Endothelial cell of umbilical vein (primary cell): Measurements from ENCODE around the gene GSTM4. TPM values are rescaled to one million over a fixed set of nuclear protein-coding genes. Genes with fewer than 3 reads are reported as not detected.

Experiments used
- BruUV-seq: library from RNA; stranded (reverse); fragments of 400-500 nt; replicated peaks from 2 replicates; lab custom pipeline; 2021; lab: Mats Ljungman, UMichigan
- CTCF ChIA-PET: fragments of 300-600, 350-600 bp; sonication (Branson Sonifier 250); formaldehyde crosslinking; loops from one replicate; lab custom pipeline; 2021; ENCODE audit warnings: antibody characterized with exemption, inconsistent platforms; lab: Charles Lee
- POLR2A ChIA-PET: fragments of 300-600, 350-600 bp; sonication (Branson Sonifier 250); formaldehyde crosslinking; loops from one replicate; lab custom pipeline; 2021; ENCODE audit warnings: antibody characterized with exemption, inconsistent platforms; lab: Charles Lee
- DNase-seq: peaks from one replicate; pipeline ENCODE4 v3.0.0-alpha.2; 2011; ENCODE audit warnings: low read depth, low spot score
- FAIRE-seq: peaks from 2 replicates; lab custom pipeline; 2011; peaks lifted over from hg19 to GRCh38; lab: Jason Lieb, UNC
- H2AFZ ChIP-seq: 2 replicates; pipeline ENCODE4 v1.6.0; 2012; ENCODE audit warnings: low read depth, low read length, control low read depth, inconsistent platforms
- H3K27ac ChIP-seq: 2 replicates; pipeline ENCODE4 v1.5.1; 2011; ENCODE audit warnings: low read depth, mild to moderate bottlenecking, control low read depth, low read length, moderate library complexity; ENCODE audit not compliant: insufficient read depth
- H3K27me3 ChIP-seq, 2 experiments: 2 replicates each; pipeline versions ENCODE4 v1.6.0 to v1.6.1; 2011; ENCODE audit warnings: low read length in 2 of 2, mixed read lengths in 1 of 2; ENCODE audit not compliant: control insufficient read depth in 2 of 2, insufficient read depth in 2 of 2
- H3K36me3 ChIP-seq, 2 experiments: 2 replicates in 1 of 2; 3 replicates in 1 of 2; pipeline ENCODE4 v1.5.1; 2011; ENCODE audit warnings: low read length in 2 of 2, mild to moderate bottlenecking in 1 of 2, moderate library complexity in 1 of 2; ENCODE audit not compliant: control insufficient read depth in 2 of 2, insufficient read depth in 2 of 2; ENCODE audit errors: extremely low read depth in 1 of 2
- H3K4me1 ChIP-seq: 3 replicates; pipeline ENCODE4 v1.5.1; 2011; ENCODE audit warnings: mild to moderate bottlenecking, low read length; ENCODE audit not compliant: control insufficient read depth, insufficient read depth; ENCODE audit errors: extremely low read depth
- H3K4me2 ChIP-seq: 2 replicates; pipeline ENCODE4 v1.6.1; 2011; ENCODE audit warnings: low read length, control low read depth, mixed read lengths; ENCODE audit not compliant: insufficient read depth
- H3K4me3 ChIP-seq, 3 experiments: fragments of 200-600 bp in 1 of 3; sonication (generic), shearing (Covaris generic) in 1 of 3; replicated peaks in 1 of 3; 2 replicates each; pipeline ENCODE4 v1.5.1; 2011 to 2016; ENCODE audit warnings: control low read depth in 3 of 3, low read length in 3 of 3, mild to moderate bottlenecking in 2 of 3, inconsistent platforms in 1 of 3, low read depth in 1 of 3, moderate library complexity in 1 of 3; ENCODE audit not compliant: insufficient read depth in 1 of 3
- H3K79me2 ChIP-seq: 2 replicates; pipeline ENCODE4 v1.6.0; 2012; ENCODE audit warnings: low read length, inconsistent platforms; ENCODE audit not compliant: control insufficient read depth, insufficient read depth
- H3K9ac ChIP-seq: replicated peaks from 2 replicates; pipeline ENCODE3; 2011; ENCODE audit warnings: low read length, control low read depth; ENCODE audit not compliant: insufficient read depth; ENCODE audit errors: extremely low read depth
- H3K9me1 ChIP-seq: replicated peaks from 3 replicates; pipeline ENCODE4 v1.6.0; 2011; ENCODE audit warnings: mild to moderate bottlenecking, low read length; ENCODE audit not compliant: control insufficient read depth, insufficient read depth; ENCODE audit errors: extremely low read depth
- H3K9me3 ChIP-seq: replicated peaks from 2 replicates; pipeline ENCODE4 v1.5.1; 2012; ENCODE audit warnings: low read length, inconsistent platforms; ENCODE audit not compliant: control insufficient read depth, insufficient read depth
- H4K20me1 ChIP-seq: replicated peaks from 2 replicates; pipeline ENCODE3; 2011; ENCODE audit warnings: mild to moderate bottlenecking, low read length; ENCODE audit not compliant: control insufficient read depth, insufficient read depth; ENCODE audit errors: extremely low read depth
- CTCF ChIP-seq, 2 donors: IDR thresholded peaks; 1 replicate in 1 of 2; 2 replicates in 1 of 2; pipeline ENCODE4 v1.5.1; 2011; ENCODE audit warnings: low read length in 2 of 2, mild to moderate bottlenecking in 2 of 2, moderate library complexity in 2 of 2, control low read depth in 1 of 2, inconsistent platforms in 1 of 2, low read depth in 1 of 2; ENCODE audit not compliant: insufficient read depth in 1 of 2; ENCODE audit errors: extremely low read depth in 1 of 2
- EZH2 ChIP-seq: IDR thresholded peaks from 2 replicates; pipeline ENCODE4 v1.6.1; 2012; ENCODE audit warnings: borderline replicate concordance, low read depth, mild to moderate bottlenecking, moderate library complexity, low read length, inconsistent platforms; ENCODE audit not compliant: severe bottlenecking
- FOS ChIP-seq: IDR thresholded peaks from 2 replicates; pipeline ENCODE4 v1.6.1; 2011; ENCODE audit warnings: mild to moderate bottlenecking, low read length, moderate library complexity, borderline replicate concordance; ENCODE audit not compliant: insufficient read depth
- GATA2 ChIP-seq: IDR thresholded peaks from 2 replicates; pipeline ENCODE4 v1.7.0; 2011; ENCODE audit warnings: low read depth, mild to moderate bottlenecking, moderate library complexity, mixed read lengths, low read length; ENCODE audit not compliant: insufficient read length, insufficient read depth
- JUN ChIP-seq: IDR thresholded peaks from 2 replicates; pipeline ENCODE4 v1.6.1; 2011; ENCODE audit warnings: borderline replicate concordance, low read depth; ENCODE audit not compliant: insufficient read length, insufficient read depth
- MAX ChIP-seq: IDR thresholded peaks from 2 replicates; pipeline ENCODE4 v1.6.1; 2011; ENCODE audit not compliant: insufficient read depth, insufficient read length
- MYC ChIP-seq: IDR thresholded peaks from one replicate; pipeline ENCODE4 v1.6.1; 2011; ENCODE audit warnings: mild to moderate bottlenecking, low read depth, low read length
- POLR2A ChIP-seq: IDR thresholded peaks from 2 replicates; pipeline ENCODE4 v1.6.1; 2012; ENCODE audit warnings: low read depth, mild to moderate bottlenecking, control low read depth, low read length
- POLR2AphosphoS5 ChIP-seq: IDR thresholded peaks from 2 replicates; pipeline ENCODE4 v1.6.1; 2012; ENCODE audit warnings: low read depth, mild to moderate bottlenecking, control low read depth, low read length, moderate library complexity; ENCODE audit not compliant: insufficient read depth
- dilution Hi-C: fragments of 300-500 bp; cut with MboI; formaldehyde crosslinking; loops from one replicate; pipeline ENCODE4 v1.15.0; 2019; ENCODE audit warnings: low sequenced_read_pairs; ENCODE audit not compliant: extremely low pct_ligation_motif_present
- intact Hi-C: fragments of 100-400 bp; cut with micrococcal nuclease; formaldehyde crosslinking; loops from one replicate; pipeline ENCODE4 v1.10.0; 2022
- polyA plus RNA-seq, 4 experiments: library from polyadenylated mRNA; depleted of rRNA in 3 of 4; stranded (reverse) in 3 of 4; unstranded in 1 of 4; fragments of >200 nt; gene quantifications; 2 replicates each; pipeline versions ENCODE4 v1.2.1 to v1.2.3, GENCODE V29; 2011 to 2012; ENCODE audit warnings: missing spikeins in 1 of 4
- total RNA-seq: library from RNA; stranded (reverse); gene quantifications from 2 replicates; pipeline ENCODE4 v1.2.3, GENCODE V29; 2021

Gene GSTM4
- total and polyA plus RNA-seq, 2 donors (not counting 3 experiments of a cell fraction or from before 2014, with no cell fraction given) = 9.5 to 11.6 TPM

DNA sequence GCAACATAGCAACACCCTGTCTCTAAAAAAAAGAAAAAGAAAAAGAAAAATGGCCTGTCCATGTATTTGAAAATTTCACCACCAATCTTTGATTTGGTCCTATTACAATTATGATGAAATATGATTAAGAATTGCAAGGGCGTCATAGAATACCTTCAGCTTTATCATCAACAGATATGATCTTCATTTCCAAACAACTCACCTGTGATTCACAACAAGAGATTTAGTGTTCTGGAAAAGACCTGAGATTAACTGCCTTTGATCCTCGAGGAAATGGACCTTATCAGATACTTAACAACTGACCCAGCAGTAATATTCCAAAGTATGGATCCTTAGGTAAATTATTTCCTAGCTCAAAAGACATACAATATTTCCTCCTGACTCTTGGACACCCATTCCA lies 3.5 kb upstream of the GSTM4 start:
- Histone ChIP-seq H3K36me3 (no peaks in the 10 kb centered on the region), H3K9me3 (no peaks in the 10 kb centered on the region), H3K9ac (no peak overlapping the region), H3K27me3 (peaks cover 16 to 23% of the 10 kb centered on the region in 2 experiments), H3K4me2 (no peak overlapping the region), H3K4me1 (peaks cover 4% of the 10 kb centered on the region), H3K79me2 (no peaks in the 10 kb centered on the region), H3K9me1 (no peaks in the 10 kb centered on the region), H4K20me1 (no peaks in the 10 kb centered on the region), H3K27ac (no peak overlapping the region), H2AFZ (no peak overlapping the region), H3K4me3 (no peak overlapping the region)
- BruUV-seq = no TSS peak
- POLR2A ChIA-PET = no interaction called here
- CTCF ChIA-PET = interaction anchor here (1.0 to 5.6 kb wide), 10 partner anchors 13 to 332 kb away, joined by 3 to 144 read pairs (median 16); partner anchors contain the start of genes AHCYL1 and GSTM1
- TF ChIP-seq CTCF (IDR thresholded peaks at IDR 0.05; ENCODE audit: extremely low read depth in 1 of 2, insufficient read depth in 1 of 2, low read depth in 1 of 2, low read length in 2 of 2) (no peak), FOS (no peak), POLR2AphosphoS5 (no peak), MYC (no peak), POLR2A (no peak), MAX (no peak), JUN (no peak), GATA2 (no peak), EZH2 (no peak)
- dilution Hi-C loops = no loop called here
- intact Hi-C loops = no loop called here
- no peak for DNase-seq
- FAIRE-seq = no peak
